Stimulated activated CD8-positive, alpha-beta memory T cell treated with anti-CD3 and anti-CD28 coated beads, Interleukin-12 subunit alpha, Interleukin-12 subunit beta, amount 100 ng/mL, for 24 hours (primary cell): ENCODE results near the gene GGA3.
"Not testable (repeated sequence)": the region's sequence is repeated elsewhere in the genome, so short reads cannot be mapped to it uniquely, and the experiment has no call there.

ENCODE experiments used
- DNase-seq: peaks from one replicate; pipeline ENCODE4 v3.0.0-alpha.2; 2020; ENCODE audit errors: extremely low read depth

The GGA3 gene

GRCh38 chr17:75261336-75262111, at the start of gene GGA3, which contains the start of gene MRPS7:
Gene GGA3 (minus strand): TSS chr17:75261606. CDS start chr17:75261587, 19 bp downstream.
Gene MRPS7 (plus strand): TSS chr17:75261879. CDS start chr17:75261901, 22 bp downstream.
- DNase-seq: peak; percentile 85

DNA sequence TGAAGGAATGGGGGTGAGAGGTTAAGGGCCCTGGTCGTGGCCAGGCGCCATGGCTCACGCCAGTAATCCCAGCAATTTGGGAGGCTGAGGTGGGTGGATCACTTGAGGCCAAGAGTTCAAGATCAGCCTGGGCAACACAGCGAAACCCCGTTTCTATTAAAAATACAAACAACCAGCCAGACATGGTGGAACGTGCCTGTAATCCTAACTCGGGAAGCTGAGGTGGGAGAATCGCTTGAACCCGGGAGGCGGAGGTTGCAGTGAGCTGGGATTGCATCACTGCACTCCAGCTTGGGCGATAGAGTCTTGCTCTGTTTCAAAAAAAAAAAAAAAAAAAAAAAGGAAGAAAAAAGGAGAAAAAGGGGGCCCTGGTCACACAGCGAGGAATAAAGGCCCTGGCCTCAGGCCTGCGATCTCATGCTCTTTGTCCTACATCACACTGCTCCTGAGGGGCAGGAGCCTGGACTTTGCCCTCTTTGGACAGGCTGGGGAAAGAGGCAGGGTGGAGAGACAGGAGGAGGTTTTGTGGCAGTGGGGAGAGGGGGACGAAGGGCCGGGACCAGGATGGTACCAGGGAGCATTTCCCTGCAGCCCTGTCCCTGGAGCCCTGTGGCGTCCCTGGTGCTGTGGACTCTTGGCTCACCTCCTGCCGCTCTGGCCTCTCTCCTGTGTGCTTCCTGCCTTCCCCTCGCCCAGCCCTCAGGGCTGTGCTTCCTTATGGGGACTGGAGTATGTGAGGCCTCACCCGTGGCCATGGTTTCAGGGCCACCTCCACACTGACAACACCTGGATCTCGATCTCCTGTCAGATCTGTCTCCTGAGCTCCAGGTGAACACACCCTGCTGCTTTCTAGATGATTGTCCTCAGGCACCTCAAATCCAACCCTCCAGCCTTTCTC, 47.6 kb upstream of the GGA3 start:
- DNase-seq: no peak

DNA sequence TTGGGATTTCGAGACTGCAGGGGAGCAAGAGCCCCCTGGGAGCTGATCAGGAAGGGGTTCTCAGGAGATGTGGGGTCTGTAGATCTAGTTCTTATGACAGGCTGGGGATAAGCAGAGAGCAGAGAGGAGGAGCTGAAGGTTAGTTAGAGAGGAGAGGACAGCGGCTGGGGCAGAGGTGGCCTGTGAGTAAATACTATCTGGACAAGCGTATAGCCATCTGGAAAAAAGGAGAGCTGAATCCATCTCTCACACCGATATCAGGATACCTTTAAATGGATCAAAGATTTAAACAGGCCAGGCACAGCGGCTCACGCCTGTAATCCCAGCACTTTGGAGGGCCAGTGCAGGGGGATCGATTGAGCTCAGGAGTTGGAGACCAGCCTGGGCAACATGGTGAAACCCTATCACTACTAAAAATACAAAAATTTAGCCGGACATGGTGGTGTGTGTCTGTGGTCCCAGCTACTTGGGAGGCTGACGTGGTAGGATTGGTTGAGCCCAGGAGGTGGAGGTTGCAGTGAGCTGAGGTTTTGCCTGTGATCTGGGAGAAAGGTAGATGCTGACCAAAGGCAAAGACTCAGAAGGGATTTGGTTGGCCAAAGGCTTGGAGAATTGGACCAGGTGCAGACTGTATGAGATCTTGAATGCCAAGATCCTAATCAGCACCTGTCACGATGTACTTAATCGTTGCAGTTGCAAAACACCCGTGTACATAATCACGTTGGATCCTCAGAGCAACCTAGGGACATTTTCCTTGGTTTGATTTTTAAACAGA, 46.7 kb upstream of the GGA3 start:
- DNase-seq: no peak

- DNase-seq: no peak
Observed at GRCh38 chr17:75301502-75302206, 40.2 kb upstream of the GGA3 start.

GRCh38 chr17:75301049-75301448, 39.6 kb upstream of the GGA3 start:
- no peak for DNase-seq

DNA sequence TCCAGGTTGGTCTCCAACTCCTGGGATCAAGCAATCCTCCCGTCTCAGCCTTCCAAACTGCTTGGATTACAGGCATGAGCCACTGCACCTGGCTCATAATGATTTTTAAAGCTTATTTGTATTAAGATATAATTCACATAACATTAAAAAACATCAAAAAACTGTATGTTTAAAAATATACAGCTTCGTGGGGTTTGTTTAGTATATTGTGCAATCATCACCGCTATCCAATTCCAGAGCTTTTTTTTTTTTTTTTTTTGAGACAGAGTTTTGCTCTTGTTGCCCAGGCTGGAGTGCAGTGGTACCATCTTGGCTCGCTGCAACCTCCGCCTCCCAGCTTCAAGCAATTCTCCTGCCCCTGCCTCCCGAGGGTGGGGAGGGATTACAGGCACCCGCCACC, 38.9 kb upstream of the GGA3 start:
- no peak for DNase-seq

- no peak for DNase-seq
Observed at GRCh38 chr17:75295201-75296158, 34.1 kb upstream of the GGA3 start.

GRCh38 chr17:75292810-75293448, 31.5 kb upstream of the GGA3 start:
- not testable (repeated sequence) for DNase-seq

DNA sequence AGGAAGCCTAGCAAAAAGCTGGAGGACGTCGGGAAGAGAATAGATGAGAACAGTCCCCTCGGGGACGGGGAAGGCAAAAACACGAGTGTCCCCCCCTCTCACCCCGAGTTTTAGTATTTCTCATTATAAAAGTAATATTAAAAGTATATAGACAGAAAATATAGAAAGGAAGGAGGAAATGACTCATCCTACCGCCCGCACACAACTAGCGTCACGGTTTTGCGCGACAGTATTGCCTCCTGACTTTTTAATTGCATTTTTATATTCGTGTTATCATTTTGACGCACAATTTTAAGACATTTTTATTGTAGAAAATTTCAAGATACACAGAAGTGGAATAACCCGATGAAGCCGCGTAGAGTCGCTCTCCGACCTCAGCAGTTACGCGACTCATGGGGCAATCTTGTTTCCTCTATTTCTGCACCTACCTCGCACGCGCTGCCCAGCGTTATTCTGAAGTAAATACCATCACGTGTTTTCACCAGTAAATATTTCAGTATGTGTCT, 28.5 kb upstream of the GGA3 start:
- DNase-seq: no peak

GRCh38 chr17:75289115-75289831, 27.9 kb upstream of the GGA3 start, which contains the start of gene SLC25A19:
Gene SLC25A19 (minus strand): TSS chr17:75289433. CDS start chr17:75286764, 2,669 bp downstream.
- DNase-seq: peak; percentile 92

GRCh38 chr17:75288770-75289114, 27.3 kb upstream of the GGA3 start:
- DNase-seq: no peak

- DNase-seq: no peak
Observed at GRCh38 chr17:75288359-75288758, 27.0 kb upstream of the GGA3 start.

GRCh38 chr17:75287221-75287620, 25.8 kb upstream of the GGA3 start:
- no peak for DNase-seq

- no peak for DNase-seq
Observed at GRCh38 chr17:75285123-75285522, 23.7 kb upstream of the GGA3 start.

DNA sequence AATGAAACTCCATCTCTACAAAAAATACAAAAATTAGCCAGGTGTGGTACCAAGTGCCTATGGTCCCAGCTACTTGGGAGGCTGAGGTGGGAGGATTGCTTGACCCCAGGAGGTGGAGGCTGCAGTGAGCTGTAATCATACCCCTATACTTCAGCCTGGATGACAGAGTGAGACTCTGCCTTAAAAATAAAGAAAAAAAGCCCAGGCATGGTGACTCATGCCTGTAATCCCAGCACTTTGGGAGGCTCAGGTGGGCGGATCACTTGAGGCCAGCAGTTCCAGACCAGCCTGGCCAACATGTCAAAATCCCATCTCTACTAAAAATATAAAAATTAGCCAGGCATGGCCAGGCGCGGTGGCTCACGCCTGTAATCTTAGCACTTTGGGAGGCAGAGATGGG, 18.8 kb upstream of the GGA3 start:
- DNase-seq: not testable (repeated sequence)

- DNase-seq: no peak
Observed at GRCh38 chr17:75277664-75278071, 16.3 kb upstream of the GGA3 start.

- DNase-seq: no peak
Observed at GRCh38 chr17:75273977-75274708, 12.7 kb upstream of the GGA3 start.

DNA sequence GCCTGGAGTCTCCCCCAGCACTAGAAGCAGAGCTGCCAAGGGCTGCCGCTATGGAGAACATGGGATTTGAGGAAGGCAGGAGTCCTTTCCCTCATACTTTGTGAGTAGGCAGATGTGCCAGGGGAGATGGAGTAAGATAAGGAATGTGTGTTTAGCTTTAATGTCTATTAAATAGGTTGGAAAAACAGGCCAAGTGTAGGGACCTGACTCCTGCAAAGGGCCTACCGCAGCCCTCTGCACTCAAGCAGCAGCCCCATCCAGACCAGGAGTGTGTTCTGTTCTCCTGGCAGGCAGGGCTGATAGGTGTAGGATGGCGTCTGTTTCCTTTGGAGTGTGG, 11.4 kb upstream of the GGA3 start:
- DNase-seq: no peak
